Measurements from ENCODE around the gene WNT10A.

DNA sequence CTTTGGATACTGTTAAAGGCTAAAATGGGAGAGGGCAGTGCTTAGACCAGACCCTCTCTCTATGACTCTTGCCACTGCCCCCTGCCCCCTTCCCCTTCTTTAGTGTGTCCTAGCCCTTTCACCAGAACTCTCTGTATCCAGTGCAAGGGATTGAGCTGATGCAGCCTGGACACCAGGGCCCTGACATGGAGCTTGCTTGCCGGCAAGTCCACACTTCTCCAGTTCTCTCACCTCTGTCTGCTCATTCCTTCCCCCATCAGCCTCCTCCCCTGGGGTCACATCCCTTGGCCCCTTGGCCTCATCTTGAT, 22.6 kb upstream of the WNT10A start:
- TF ChIP-seq, protein P1, sequence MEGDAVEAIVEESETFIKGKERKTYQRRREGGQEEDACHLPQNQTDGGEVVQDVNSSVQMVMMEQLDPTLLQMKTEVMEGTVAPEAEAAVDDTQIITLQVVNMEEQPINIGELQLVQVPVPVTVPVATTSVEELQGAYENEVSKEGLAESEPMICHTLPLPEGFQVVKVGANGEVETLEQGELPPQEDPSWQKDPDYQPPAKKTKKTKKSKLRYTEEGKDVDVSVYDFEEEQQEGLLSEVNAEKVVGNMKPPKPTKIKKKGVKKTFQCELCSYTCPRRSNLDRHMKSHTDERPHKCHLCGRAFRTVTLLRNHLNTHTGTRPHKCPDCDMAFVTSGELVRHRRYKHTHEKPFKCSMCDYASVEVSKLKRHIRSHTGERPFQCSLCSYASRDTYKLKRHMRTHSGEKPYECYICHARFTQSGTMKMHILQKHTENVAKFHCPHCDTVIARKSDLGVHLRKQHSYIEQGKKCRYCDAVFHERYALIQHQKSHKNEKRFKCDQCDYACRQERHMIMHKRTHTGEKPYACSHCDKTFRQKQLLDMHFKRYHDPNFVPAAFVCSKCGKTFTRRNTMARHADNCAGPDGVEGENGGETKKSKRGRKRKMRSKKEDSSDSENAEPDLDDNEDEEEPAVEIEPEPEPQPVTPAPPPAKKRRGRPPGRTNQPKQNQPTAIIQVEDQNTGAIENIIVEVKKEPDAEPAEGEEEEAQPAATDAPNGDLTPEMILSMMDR (IDR thresholded peaks at IDR 0.05), result no peak
- TF ChIP-seq POLR2A (IDR thresholded peaks at IDR 0.05), result no peak

Data from vagina (tissue), 2 donors.